GM19467 (cell line): ENCODE measurements around the gene SLC9C1.
"Not testable (repeated sequence)": the region's sequence is repeated elsewhere in the genome, so short reads cannot be mapped to it uniquely, and the experiment has no call there.

Experiments used
- ATAC-seq: cut with Tn5 transposase; IDR thresholded peaks from one replicate; pipeline ENCODE4 v1.9.1; 2021; ENCODE audit warnings: mild to moderate bottlenecking, moderate library complexity; ENCODE audit not compliant: unreplicated experiment

SLC9C1 gene

GRCh38 chr3:112199622-112200316, 94.2 kb downstream of the SLC9C1 start:
- ATAC-seq = no peak

- no peak for ATAC-seq
Observed at GRCh38 chr3:112197131-112197530, 96.9 kb downstream of the SLC9C1 start.

- ATAC-seq = no peak
Observed at GRCh38 chr3:112187300-112187699, 106.7 kb downstream of the SLC9C1 start.

GRCh38 chr3:112185423-112186035, 108.5 kb downstream of the SLC9C1 start:
- not testable (repeated sequence) for ATAC-seq

GRCh38 chr3:112175646-112176045, 118.4 kb downstream of the SLC9C1 start:
- ATAC-seq = no peak

GRCh38 chr3:112175037-112175436, 119.0 kb downstream of the SLC9C1 start:
- ATAC-seq = no peak

- no peak for ATAC-seq
Observed at GRCh38 chr3:112171144-112171543, 122.9 kb downstream of the SLC9C1 start.

- no peak for ATAC-seq
Observed at GRCh38 chr3:112170046-112170445, 124.0 kb downstream of the SLC9C1 start.

- no peak for ATAC-seq
Observed at GRCh38 chr3:112167758-112168157, 126.3 kb downstream of the SLC9C1 start.

GRCh38 chr3:112149136-112149535, 144.9 kb downstream of the SLC9C1 start:
- no peak for ATAC-seq

- no peak for ATAC-seq
Observed at GRCh38 chr3:112143689-112144088, 150.3 kb downstream of the SLC9C1 start.

- ATAC-seq = no peak
Observed at GRCh38 chr3:112143251-112143650, 150.8 kb downstream of the SLC9C1 start.

- ATAC-seq = no peak
Observed at GRCh38 chr3:112141293-112141692, 152.7 kb downstream of the SLC9C1 start.

GRCh38 chr3:112140584-112140983, 153.4 kb downstream of the SLC9C1 start:
- no peak for ATAC-seq

- ATAC-seq = no peak
Observed at GRCh38 chr3:112138219-112138969, 155.6 kb downstream of the SLC9C1 start.

GRCh38 chr3:112137781-112138180, 156.2 kb downstream of the SLC9C1 start:
- no peak for ATAC-seq

GRCh38 chr3:112136959-112137693, 156.9 kb downstream of the SLC9C1 start:
- ATAC-seq = no peak

GRCh38 chr3:112136046-112136445, 158.0 kb downstream of the SLC9C1 start:
- no peak for ATAC-seq

GRCh38 chr3:112134335-112135124, 159.5 kb downstream of the SLC9C1 start:
- no peak for ATAC-seq

GRCh38 chr3:112133626-112134334, 160.2 kb downstream of the SLC9C1 start:
- no peak for ATAC-seq
